ENCODE measurements around the gene ATOX1.

The ATOX1 gene

GRCh38 chr5:151770383-151771258 is 12.2 kb upstream of the ATOX1 start:
- DNase-seq = peak; percentile 59

GRCh38 chr5:151766975-151767374 is 8.5 kb upstream of the ATOX1 start:
- DNase-seq = no peak

- no peak for DNase-seq
Measured at GRCh38 chr5:151764801-151765200, 6.4 kb upstream of the ATOX1 start.

- no peak for DNase-seq
Measured at GRCh38 chr5:151758141-151758429, 346 bp downstream of the ATOX1 start.

GRCh38 chr5:151757233-151758140 is 944 bp downstream of the ATOX1 start:
- DNase-seq = no peak

GRCh38 chr5:151755383-151755782 is 3.0 kb downstream of the ATOX1 start:
- no peak for DNase-seq

GRCh38 chr5:151751593-151751992 is 6.8 kb downstream of the ATOX1 start:
- no peak for DNase-seq

- DNase-seq = no peak
Measured at GRCh38 chr5:151751091-151751490, 7.3 kb downstream of the ATOX1 start.

- no peak for DNase-seq
Measured at GRCh38 chr5:151750121-151750520, 8.3 kb downstream of the ATOX1 start.

- DNase-seq = no peak
Measured at GRCh38 chr5:151745071-151745705, 13.2 kb downstream of the ATOX1 start.

GRCh38 chr5:151743530-151743929 is 14.9 kb downstream of the ATOX1 start:
- no peak for DNase-seq

- no peak for DNase-seq
Measured at GRCh38 chr5:151742870-151743294, 15.5 kb downstream of the ATOX1 start.

GRCh38 chr5:151741678-151742423 is 16.6 kb downstream of the ATOX1 start:
- DNase-seq = no peak

GRCh38 chr5:151740958-151741373 is 17.5 kb downstream of the ATOX1 start:
- no peak for DNase-seq

- no peak for DNase-seq
Measured at GRCh38 chr5:151740336-151740942, 18.0 kb downstream of the ATOX1 start.

GRCh38 chr5:151739939-151740335 is 18.5 kb downstream of the ATOX1 start:
- no peak for DNase-seq

- no peak for DNase-seq
Measured at GRCh38 chr5:151739395-151739794, 19.0 kb downstream of the ATOX1 start.

- no peak for DNase-seq
Measured at GRCh38 chr5:151738125-151738848, 20.1 kb downstream of the ATOX1 start.

GRCh38 chr5:151737431-151737830 is 21.0 kb downstream of the ATOX1 start:
- DNase-seq = no peak

GRCh38 chr5:151735646-151736045 is 22.8 kb downstream of the ATOX1 start:
- no peak for DNase-seq

- no peak for DNase-seq
Measured at GRCh38 chr5:151734064-151734408, 24.4 kb downstream of the ATOX1 start.

Measured in activated gamma-delta T cell (primary cell).